Fibroblast of pulmonary artery (primary cell): Measurements from ENCODE around the gene PLA2G2C.
"Not testable (repeated sequence)": the region's sequence is repeated elsewhere in the genome, so short reads cannot be mapped to it uniquely, and the experiment has no call there.

Experiments used
- DNase-seq: peaks from one replicate; pipeline ENCODE4 v3.0.0-alpha.2; 2010; ENCODE audit warnings: low read depth
- H3K4me3 ChIP-seq: replicated peaks from 2 replicates; pipeline ENCODE4 v1.5.1; 2011; ENCODE audit warnings: low read depth, mild to moderate bottlenecking, control low read depth, low read length, moderate library complexity
- CTCF ChIP-seq: IDR thresholded peaks from 2 replicates; pipeline ENCODE4 v1.5.1; 2011; ENCODE audit warnings: mild to moderate bottlenecking, control low read depth, low read length, inconsistent platforms; ENCODE audit errors: missing control alignments

Gene PLA2G2C

GRCh38 chr1:20137604-20138003 is 48.7 kb downstream of the PLA2G2C start:
- TF ChIP-seq CTCF = no peak
- no peak for DNase-seq
- H3K4me3 ChIP-seq = no peak overlapping the region

GRCh38 chr1:20137055-20137454 is 49.3 kb downstream of the PLA2G2C start:
- TF ChIP-seq CTCF = no peak
- DNase-seq = no peak
- H3K4me3 ChIP-seq = no peak overlapping the region

- TF ChIP-seq CTCF = no peak
These were observed 50.1 kb downstream of the PLA2G2C start for GRCh38 chr1:20136249-20136648.

GRCh38 chr1:20134995-20135394 is 51.3 kb downstream of the PLA2G2C start:
- H3K4me3 ChIP-seq = no peak overlapping the region
- TF ChIP-seq CTCF = no peak
- no peak for DNase-seq

More at GRCh38 chr1:20136249-20136648, 50.1 kb downstream of the PLA2G2C start:
- DNase-seq = no peak
- H3K4me3 ChIP-seq = no peak overlapping the region

GRCh38 chr1:20130518-20130917 is 55.8 kb downstream of the PLA2G2C start:
- H3K4me3 ChIP-seq = not testable (repeated sequence)

DNA sequence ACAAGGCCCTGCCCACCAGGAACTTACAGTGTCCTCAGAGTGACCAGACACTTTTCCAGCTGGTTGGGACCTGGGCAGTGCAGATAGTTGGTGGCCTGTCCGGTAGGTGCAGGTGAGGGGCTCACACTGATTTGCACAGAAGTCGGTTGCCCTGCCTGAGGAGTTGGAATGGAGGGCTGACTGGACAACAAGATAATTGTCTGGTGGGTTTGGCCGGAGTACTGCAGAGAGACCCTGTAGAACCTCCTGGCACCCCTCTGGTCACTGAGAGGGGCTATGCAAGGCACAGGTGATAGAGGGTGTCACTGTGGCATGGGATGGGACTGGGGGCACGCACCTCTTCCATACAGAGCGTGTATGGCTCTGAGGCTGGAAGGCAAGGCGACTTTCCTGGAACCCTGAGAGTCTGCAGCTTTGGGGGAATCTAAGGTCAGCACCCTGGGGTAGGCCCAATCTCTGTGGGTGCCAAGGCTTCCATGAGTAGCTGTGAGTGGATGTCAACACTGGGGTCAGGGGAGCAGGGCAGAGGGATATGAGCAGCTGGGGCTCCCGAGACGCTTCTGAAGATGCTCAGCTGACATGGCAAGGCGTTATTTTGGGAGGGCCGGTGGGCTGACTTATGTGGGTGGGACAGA is 59.4 kb downstream of the PLA2G2C start:
- DNase-seq = no peak
- H3K4me3 ChIP-seq = no peak overlapping the region
- no peak for TF ChIP-seq CTCF

More at GRCh38 chr1:20130518-20130917, 55.8 kb downstream of the PLA2G2C start:
- not testable (repeated sequence) for DNase-seq

DNA sequence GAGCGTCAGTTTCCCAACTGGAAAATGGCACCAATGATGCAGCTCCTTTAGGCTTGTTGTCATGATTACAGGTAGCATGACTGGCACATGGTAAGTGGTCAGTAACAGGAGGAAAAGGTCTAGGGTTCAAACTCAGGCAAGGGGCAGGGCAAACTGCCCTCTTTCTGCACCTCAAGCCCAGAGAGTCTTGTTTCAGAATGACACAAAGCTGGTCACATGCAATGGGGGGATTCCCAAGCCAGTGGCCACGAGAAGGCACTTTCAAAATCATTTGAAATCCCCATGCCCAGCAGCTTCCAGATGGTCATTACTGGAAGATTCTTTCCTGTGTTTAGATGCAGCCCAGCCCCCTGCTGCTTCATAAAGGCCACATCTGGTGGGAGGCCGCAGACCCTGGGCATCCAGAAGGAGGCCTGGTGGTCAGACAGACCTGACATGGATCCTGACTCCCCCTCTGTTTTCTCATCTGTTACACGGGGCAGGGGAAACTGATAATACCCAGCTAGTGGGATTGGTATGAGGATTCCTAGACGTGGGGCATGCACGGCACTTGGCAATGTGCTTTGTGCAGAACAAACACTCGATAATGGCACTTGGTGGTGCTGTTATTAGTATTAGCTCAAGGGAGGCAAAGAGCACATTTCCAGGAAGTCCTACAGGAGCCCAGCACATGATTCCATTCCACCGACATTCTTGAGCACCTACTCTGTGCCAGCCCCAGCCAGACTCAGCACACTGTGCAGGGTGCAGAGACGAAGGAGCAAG is 60.1 kb downstream of the PLA2G2C start:
- no peak for TF ChIP-seq CTCF
- H3K4me3 ChIP-seq = no peak overlapping the region
- no peak for DNase-seq
